AG04450 (cell line): Measurements from ENCODE around the gene NRBF2. TPM values are rescaled to one million over a fixed set of nuclear protein-coding genes. Genes with fewer than 3 reads are reported as not detected.

ENCODE experiments used
- CTCF ChIA-PET: fragments of 300-600, 350-600 bp; formaldehyde crosslinking; extraction: SDS; loops from one replicate; lab custom pipeline; 2022; ENCODE audit warnings: antibody characterized with exemption, inconsistent platforms; lab: Charles Lee
- POLR2A ChIA-PET: fragments of 350-600 bp; formaldehyde crosslinking; extraction: SDS; loops from one replicate; lab custom pipeline; 2021; ENCODE audit warnings: antibody characterized with exemption, inconsistent platforms; lab: Yijun Ruan, JAX
- DNase-seq: peaks from one replicate; pipeline ENCODE4 v3.0.0-alpha.2; 2011; ENCODE audit warnings: low read depth, low spot score
- H3K27ac ChIP-seq: one replicate; pipeline ENCODE4 v1.5.1; 2012; ENCODE audit warnings: low read depth, low read length, control low read depth
- H3K27me3 ChIP-seq: one replicate; pipeline ENCODE4 v1.6.0; 2012; ENCODE audit warnings: low read length; ENCODE audit not compliant: control insufficient read depth, insufficient read depth
- H3K4me3 ChIP-seq: 2 replicates; pipeline ENCODE4 v1.5.1; 2011; ENCODE audit warnings: mild to moderate bottlenecking, low read depth, low read length, control low read depth
- H3K9me3 ChIP-seq: 2 replicates; pipeline ENCODE4 v1.5.1; 2012; ENCODE audit warnings: low read length; ENCODE audit not compliant: control insufficient read depth, insufficient read depth
- CTCF ChIP-seq: IDR thresholded peaks from 2 replicates; pipeline ENCODE4 v1.5.1; 2011; ENCODE audit warnings: low read depth, low read length, control low read depth, inconsistent platforms
- polyA plus RNA-seq: library from polyadenylated mRNA; depleted of rRNA; stranded (reverse); fragments of >200 nt; gene quantifications from 2 replicates; pipeline ENCODE4 v1.2.3, GENCODE V29; 2011

NRBF2 gene
- polyA plus RNA-seq, 1 experiment, result 34.5 TPM

- ChIA-PET POLR2A (no interaction called here), CTCF (interaction anchor here (1.2 kb wide), 1 partner anchor 609 kb away, joined by 3 read pairs; no protein-coding TSS in a partner anchor)
- no peak for TF ChIP-seq CTCF
Measured at GRCh38 chr10:63110940-63111339, 22.2 kb upstream of the NRBF2 start.

GRCh38 chr10:63114031-63114814 is 18.9 kb upstream of the NRBF2 start:
- POLR2A ChIA-PET, result no interaction called here
- CTCF ChIA-PET, result no interaction called here
- peak; percentile 76 for DNase-seq

More at GRCh38 chr10:63110940-63111339, 22.2 kb upstream of the NRBF2 start:
- no peak for DNase-seq
- no peak overlapping the region for H3K4me3 ChIP-seq
- H3K9me3 ChIP-seq, result no peaks in the 10 kb centered on the region
- H3K27ac ChIP-seq, result no peak overlapping the region
- no peaks in the 10 kb centered on the region for H3K27me3 ChIP-seq

GRCh38 chr10:63115732-63116383 is 17.3 kb upstream of the NRBF2 start:
- no peak for TF ChIP-seq CTCF
- no peak overlapping the region for H3K4me3 ChIP-seq
- ChIA-PET CTCF (interaction anchor here (0.7 to 1.0 kb wide), 2 partner anchors 41 to 42 kb away, joined by 3 read pairs; no protein-coding TSS in a partner anchor), POLR2A (interaction anchor here (0.9 kb wide), 1 partner anchor 17 kb away, joined by 4 read pairs; the partner anchor contains the start of gene NRBF2)
- H3K27me3 ChIP-seq, result no peaks in the 10 kb centered on the region
- DNase-seq, result no peak
- H3K9me3 ChIP-seq, result no peaks in the 10 kb centered on the region
- no peak overlapping the region for H3K27ac ChIP-seq

More at GRCh38 chr10:63114031-63114814, 18.9 kb upstream of the NRBF2 start:
- Histone ChIP-seq H3K9me3 (no peaks in the 10 kb centered on the region), H3K27ac (peak overlapping the region; percentile 33), H3K4me3 (no peak overlapping the region), H3K27me3 (no peaks in the 10 kb centered on the region)
- no peak for TF ChIP-seq CTCF

GRCh38 chr10:63116452-63117072 is 16.6 kb upstream of the NRBF2 start:
- Histone ChIP-seq H3K9me3 (no peaks in the 10 kb centered on the region), H3K4me3 (no peak overlapping the region), H3K27me3 (no peaks in the 10 kb centered on the region), H3K27ac (no peak overlapping the region)
- ChIA-PET CTCF (interaction anchor here (0.7 kb wide), 1 partner anchor 42 kb away, joined by 3 read pairs; no protein-coding TSS in a partner anchor), POLR2A (no interaction called here)
- DNase-seq, result no peak
- TF ChIP-seq CTCF, result no peak
